Activated effector memory CD4-positive, alpha-beta T cell treated with anti-CD3 and anti-CD28 coated beads, Interleukin-2, amount 50 U/mL, for 16 hours (primary cell): Measurements from ENCODE around the gene EYA3.

Experiments
- DNase-seq: peaks from one replicate; pipeline ENCODE4 v3.0.0-alpha.2; 2020

The EYA3 gene

GRCh38 chr1:28070725-28071593, 17.5 kb downstream of the EYA3 start:
- no peak for DNase-seq

GRCh38 chr1:28067523-28068090, 20.8 kb downstream of the EYA3 start:
- no peak for DNase-seq

GRCh38 chr1:28066393-28067154, 21.8 kb downstream of the EYA3 start:
- DNase-seq, result no peak

GRCh38 chr1:28064064-28064463, 24.3 kb downstream of the EYA3 start:
- DNase-seq, result no peak

GRCh38 chr1:28062806-28063205, 25.6 kb downstream of the EYA3 start:
- DNase-seq, result peak; percentile 70

GRCh38 chr1:28058971-28059878, 29.2 kb downstream of the EYA3 start:
- DNase-seq, result no peak

- DNase-seq, result no peak
Observed at GRCh38 chr1:28058168-28058567, 30.2 kb downstream of the EYA3 start.

GRCh38 chr1:28056129-28056925, 32.1 kb downstream of the EYA3 start:
- DNase-seq, result peak; percentile 86

GRCh38 chr1:28050776-28051175, 37.6 kb downstream of the EYA3 start:
- DNase-seq, result no peak

- no peak for DNase-seq
Observed at GRCh38 chr1:28046716-28047115, 41.7 kb downstream of the EYA3 start.

GRCh38 chr1:28045777-28046176, 42.6 kb downstream of the EYA3 start:
- DNase-seq, result no peak

- no peak for DNase-seq
Observed at GRCh38 chr1:28044399-28044798, 44.0 kb downstream of the EYA3 start.

GRCh38 chr1:28039341-28039740, 49.1 kb downstream of the EYA3 start:
- no peak for DNase-seq

GRCh38 chr1:28037946-28038345, 50.5 kb downstream of the EYA3 start:
- no peak for DNase-seq

- no peak for DNase-seq
Observed at GRCh38 chr1:28037206-28037605, 51.2 kb downstream of the EYA3 start.

GRCh38 chr1:28036431-28036830, 52.0 kb downstream of the EYA3 start:
- no peak for DNase-seq

GRCh38 chr1:28035420-28035819, 53.0 kb downstream of the EYA3 start:
- DNase-seq, result no peak

GRCh38 chr1:28032281-28032680, 56.1 kb downstream of the EYA3 start:
- no peak for DNase-seq

- no peak for DNase-seq
Observed at GRCh38 chr1:28031173-28031572, 57.2 kb downstream of the EYA3 start.

- no peak for DNase-seq
Observed at GRCh38 chr1:28028873-28029654, 59.3 kb downstream of the EYA3 start.

GRCh38 chr1:28027660-28028059, 60.8 kb downstream of the EYA3 start:
- no peak for DNase-seq
